ENCODE data around the gene TMEM144. TPM values are rescaled to one million over a fixed set of nuclear protein-coding genes. Genes with fewer than 3 reads are reported as not detected.

Gene TMEM144
- total RNA-seq, 5 donors from 2014 or later (not counting 1 experiment from before 2014, with no cell fraction given), result 0.09 to 0.32 TPM; not detected in 3

DNA sequence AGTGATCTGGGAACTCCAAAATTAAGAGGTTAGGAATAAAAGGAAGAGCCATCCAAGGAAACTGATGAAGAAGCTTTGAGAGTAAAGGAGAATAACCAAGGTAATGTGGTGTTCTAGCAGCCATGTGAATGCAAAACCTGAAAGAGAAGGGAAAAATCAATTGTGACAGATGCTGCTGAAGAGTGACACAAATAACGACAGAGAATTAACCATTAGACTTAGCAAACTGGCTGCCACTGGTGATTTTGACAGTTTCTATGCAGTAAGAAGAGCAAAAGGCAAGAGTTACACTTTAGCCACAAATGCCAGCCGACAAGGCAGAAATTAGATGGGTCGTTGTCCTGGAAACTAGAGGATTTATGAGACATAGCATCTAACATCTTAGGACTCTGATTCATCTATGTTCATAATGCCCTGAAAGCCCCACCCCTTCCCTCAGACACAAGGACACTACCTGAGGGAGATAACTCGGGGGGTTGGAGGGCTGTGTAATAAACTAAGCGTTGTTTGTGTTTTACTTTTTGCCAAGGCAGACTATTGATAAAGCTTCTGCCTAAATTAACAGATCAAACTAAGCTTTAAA lies 13.0 kb upstream of the TMEM144 start:
- DNase-seq (no peak), ATAC-seq (replicated peaks in 1 of 4) (no peak)
- Histone ChIP-seq H3K27me3 (replicated peaks in 1 of 2; ENCODE audit: control insufficient read depth in 2 of 2, extremely low read depth in 1 of 2, insufficient read depth in 2 of 2, low read length in 1 of 2) (no peaks in the 10 kb centered on the region), H3K4me3 (ENCODE audit: control insufficient read depth in 1 of 2, extremely low read depth in 1 of 2, low read length in 1 of 2) (no peak overlapping the region), H3K9me3 (no peaks in the 10 kb centered on the region), H3K27ac (ENCODE audit: low read length) (no peak overlapping the region), H3K36me3 (ENCODE audit: control insufficient read depth in 2 of 2, extremely low read depth in 1 of 2, insufficient read depth in 1 of 2, low read length in 1 of 2) (no peaks in the 10 kb centered on the region), H3K4me1 (ENCODE audit: control insufficient read depth in 1 of 2, extremely low read depth in 1 of 2, insufficient read depth in 2 of 2, low read length in 2 of 2) (no peaks in the 10 kb centered on the region)
- Mint-ChIP-seq H3K27me3 (peaks cover 2 to 5% of the 10 kb centered on the region in 2 donors), H3K4me1 (peaks cover 0 to 5% (median 2%) of the 10 kb centered on the region in 3 donors), H3K27ac (no peak overlapping the region), H3K36me3 (no peaks in the 10 kb centered on the region), H3K9me3 (no peaks in the 10 kb centered on the region), H3K4me3 (no peak overlapping the region)
- POLR2A ChIA-PET, result interaction anchor here in 1 of 2 donors (0.5 kb wide), 1 partner anchor 528 kb away, joined by 5 read pairs; no protein-coding TSS in a partner anchor
- 100% methylated on average over 1 of the region's 5 CpGs for WGBS (ENCODE audit: insufficient coverage)
- CTCF ChIA-PET, result interaction anchor here in 1 of 2 donors (1.0 kb wide), 1 partner anchor 15 kb away, joined by 3 read pairs; no protein-coding TSS in a partner anchor

DNA sequence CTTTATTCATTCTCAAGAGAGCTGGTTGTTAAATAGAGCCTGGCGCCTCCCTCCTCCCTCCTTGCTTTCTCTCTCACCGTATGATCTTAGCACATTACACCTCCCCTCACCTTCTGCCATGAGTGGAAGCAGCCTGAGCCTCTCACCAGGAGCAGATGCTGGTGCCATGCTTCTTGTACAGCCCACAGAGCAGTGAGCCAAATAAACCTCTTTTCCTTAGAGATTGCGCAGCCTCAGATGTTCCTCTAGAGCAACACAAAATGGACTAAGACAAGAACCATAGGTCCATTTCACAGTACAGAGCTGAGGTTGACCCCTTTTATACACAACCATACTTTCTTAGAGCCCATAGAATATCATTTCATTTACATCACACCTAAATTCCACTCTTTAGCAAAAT lies 10.1 kb upstream of the TMEM144 start:
- no peaks in the 10 kb centered on the region for H3K9me3 Mint-ChIP-seq
- no peak overlapping the region for H3K4me3 Mint-ChIP-seq
- no peaks in the 10 kb centered on the region for H3K27me3 ChIP-seq (replicated peaks in 1 of 2; ENCODE audit: control insufficient read depth in 2 of 2, extremely low read depth in 1 of 2, insufficient read depth in 2 of 2, low read length in 1 of 2)
- DNase-seq (no peak), ATAC-seq (replicated peaks in 1 of 4) (no peak)
- H3K27ac Mint-ChIP-seq, result no peak overlapping the region
- H3K27me3 Mint-ChIP-seq, result peaks cover 0 to 5% of the 10 kb centered on the region in 2 donors
- POLR2A ChIA-PET, result no interaction called here
- CTCF ChIA-PET, result no interaction called here
- H3K4me1 Mint-ChIP-seq, result no peaks in the 10 kb centered on the region
- no peak overlapping the region for H3K4me3 ChIP-seq (ENCODE audit: control insufficient read depth in 1 of 2, extremely low read depth in 1 of 2, low read length in 1 of 2)
- no peaks in the 10 kb centered on the region for H3K36me3 Mint-ChIP-seq
- WGBS (ENCODE audit: insufficient coverage), result 97% methylated on average over 3 of the region's 3 CpGs
- H3K36me3 ChIP-seq (ENCODE audit: control insufficient read depth in 2 of 2, extremely low read depth in 1 of 2, insufficient read depth in 1 of 2, low read length in 1 of 2), result no peaks in the 10 kb centered on the region
- no peaks in the 10 kb centered on the region for H3K4me1 ChIP-seq (ENCODE audit: control insufficient read depth in 1 of 2, extremely low read depth in 1 of 2, insufficient read depth in 2 of 2, low read length in 2 of 2)
- no peak overlapping the region for H3K27ac ChIP-seq (ENCODE audit: low read length)
- no peaks in the 10 kb centered on the region for H3K9me3 ChIP-seq

DNA sequence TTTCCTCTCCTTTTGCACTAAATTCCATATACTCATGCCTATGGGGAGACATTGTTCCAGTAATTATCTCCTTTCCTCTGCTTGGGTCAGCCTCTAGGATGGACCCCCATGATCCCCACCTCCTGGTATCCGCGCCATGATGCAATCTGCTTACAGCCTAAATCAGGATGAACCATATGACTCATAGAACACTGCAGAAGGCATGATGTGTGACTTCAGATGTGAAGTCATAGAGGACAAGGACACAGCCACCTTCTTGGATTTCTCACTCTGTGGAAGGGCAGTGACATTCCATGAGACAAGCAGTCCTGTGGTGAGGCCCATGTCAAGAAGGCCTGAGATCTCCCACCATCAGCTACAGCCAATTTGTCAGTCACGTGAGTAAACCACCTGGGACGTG lies 9.0 kb upstream of the TMEM144 start:
- Histone ChIP-seq H3K9me3 (no peaks in the 10 kb centered on the region), H3K36me3 (ENCODE audit: control insufficient read depth in 2 of 2, extremely low read depth in 1 of 2, insufficient read depth in 1 of 2, low read length in 1 of 2) (no peaks in the 10 kb centered on the region), H3K4me1 (ENCODE audit: control insufficient read depth in 1 of 2, extremely low read depth in 1 of 2, insufficient read depth in 2 of 2, low read length in 2 of 2) (no peaks in the 10 kb centered on the region), H3K4me3 (ENCODE audit: control insufficient read depth in 1 of 2, extremely low read depth in 1 of 2, low read length in 1 of 2) (no peak overlapping the region), H3K27me3 (replicated peaks in 1 of 2; ENCODE audit: control insufficient read depth in 2 of 2, extremely low read depth in 1 of 2, insufficient read depth in 2 of 2, low read length in 1 of 2) (no peaks in the 10 kb centered on the region), H3K27ac (ENCODE audit: low read length) (no peak overlapping the region)
- ChIA-PET POLR2A (no interaction called here), CTCF (no interaction called here)
- peaks cover 0 to 5% of the 10 kb centered on the region in 2 donors for H3K27me3 Mint-ChIP-seq
- 100% methylated on average over 1 of the region's 4 CpGs for WGBS (ENCODE audit: insufficient coverage)
- no peak overlapping the region for H3K4me3 Mint-ChIP-seq
- no peaks in the 10 kb centered on the region for H3K9me3 Mint-ChIP-seq
- H3K4me1 Mint-ChIP-seq, result no peaks in the 10 kb centered on the region
- H3K27ac Mint-ChIP-seq, result no peak overlapping the region
- H3K36me3 Mint-ChIP-seq, result no peaks in the 10 kb centered on the region
- DNase-seq (no peak), ATAC-seq (replicated peaks in 1 of 4) (no peak)

GRCh38 chr4:158201876-158202275 lies 8.4 kb upstream of the TMEM144 start:
- Mint-ChIP-seq H3K36me3 (no peaks in the 10 kb centered on the region), H3K27ac (no peak overlapping the region), H3K4me3 (no peak overlapping the region), H3K9me3 (no peaks in the 10 kb centered on the region), H3K4me1 (no peaks in the 10 kb centered on the region), H3K27me3 (peaks cover 0 to 4% of the 10 kb centered on the region in 2 donors)
- H3K9me3 ChIP-seq, result no peaks in the 10 kb centered on the region
- H3K27me3 ChIP-seq (replicated peaks in 1 of 2; ENCODE audit: control insufficient read depth in 2 of 2, extremely low read depth in 1 of 2, insufficient read depth in 2 of 2, low read length in 1 of 2), result no peaks in the 10 kb centered on the region
- no peaks in the 10 kb centered on the region for H3K36me3 ChIP-seq (ENCODE audit: control insufficient read depth in 2 of 2, extremely low read depth in 1 of 2, insufficient read depth in 1 of 2, low read length in 1 of 2)
- CTCF ChIA-PET, result no interaction called here
- H3K4me1 ChIP-seq (ENCODE audit: control insufficient read depth in 1 of 2, extremely low read depth in 1 of 2, insufficient read depth in 2 of 2, low read length in 2 of 2), result no peaks in the 10 kb centered on the region
- no peak overlapping the region for H3K27ac ChIP-seq (ENCODE audit: low read length)
- no peak overlapping the region for H3K4me3 ChIP-seq (ENCODE audit: control insufficient read depth in 1 of 2, extremely low read depth in 1 of 2, low read length in 1 of 2)
- no peak for DNase-seq
- POLR2A ChIA-PET, result no interaction called here
- no peak for ATAC-seq (replicated peaks in 1 of 4)

- Histone ChIP-seq H3K27ac (ENCODE audit: low read length) (no peak overlapping the region), H3K4me1 (ENCODE audit: control insufficient read depth in 1 of 2, extremely low read depth in 1 of 2, insufficient read depth in 2 of 2, low read length in 2 of 2) (no peaks in the 10 kb centered on the region), H3K9me3 (no peaks in the 10 kb centered on the region), H3K36me3 (ENCODE audit: control insufficient read depth in 2 of 2, extremely low read depth in 1 of 2, insufficient read depth in 1 of 2, low read length in 1 of 2) (no peaks in the 10 kb centered on the region), H3K4me3 (ENCODE audit: control insufficient read depth in 1 of 2, extremely low read depth in 1 of 2, low read length in 1 of 2) (no peak overlapping the region), H3K27me3 (replicated peaks in 1 of 2; ENCODE audit: control insufficient read depth in 2 of 2, extremely low read depth in 1 of 2, insufficient read depth in 2 of 2, low read length in 1 of 2) (no peaks in the 10 kb centered on the region)
- Mint-ChIP-seq H3K4me3 (no peak overlapping the region), H3K27ac (no peak overlapping the region), H3K36me3 (no peaks in the 10 kb centered on the region), H3K4me1 (no peaks in the 10 kb centered on the region), H3K9me3 (no peaks in the 10 kb centered on the region), H3K27me3 (peaks cover 0 to 2% of the 10 kb centered on the region in 2 donors)
- no CpG with 5 or more reads among the region's 1 CpG for WGBS (ENCODE audit: insufficient coverage)
- POLR2A ChIA-PET, result no interaction called here
- DNase-seq (no peak), ATAC-seq (replicated peaks in 1 of 4) (no peak)
- CTCF ChIA-PET, result no interaction called here
Observed at GRCh38 chr4:158202481-158202880, 7.8 kb upstream of the TMEM144 start.

GRCh38 chr4:158203436-158203835 lies 6.8 kb upstream of the TMEM144 start:
- no peak overlapping the region for H3K4me3 ChIP-seq (ENCODE audit: control insufficient read depth in 1 of 2, extremely low read depth in 1 of 2, low read length in 1 of 2)
- H3K4me1 ChIP-seq (ENCODE audit: control insufficient read depth in 1 of 2, extremely low read depth in 1 of 2, insufficient read depth in 2 of 2, low read length in 2 of 2), result no peaks in the 10 kb centered on the region
- no peaks in the 10 kb centered on the region for H3K9me3 ChIP-seq
- no CpG with 5 or more reads among the region's 2 CpGs for WGBS (ENCODE audit: insufficient coverage)
- H3K36me3 Mint-ChIP-seq, result no peaks in the 10 kb centered on the region
- ATAC-seq (replicated peaks in 1 of 4) (no peak), DNase-seq (no peak)
- no peaks in the 10 kb centered on the region for H3K9me3 Mint-ChIP-seq
- peaks cover 0 to 2% of the 10 kb centered on the region in 2 donors for H3K27me3 Mint-ChIP-seq
- no peak overlapping the region for H3K27ac ChIP-seq (ENCODE audit: low read length)
- no peaks in the 10 kb centered on the region for H3K36me3 ChIP-seq (ENCODE audit: control insufficient read depth in 2 of 2, extremely low read depth in 1 of 2, insufficient read depth in 1 of 2, low read length in 1 of 2)
- POLR2A ChIA-PET, result no interaction called here
- no peaks in the 10 kb centered on the region for H3K4me1 Mint-ChIP-seq
- H3K27ac Mint-ChIP-seq, result no peak overlapping the region
- H3K27me3 ChIP-seq (replicated peaks in 1 of 2; ENCODE audit: control insufficient read depth in 2 of 2, extremely low read depth in 1 of 2, insufficient read depth in 2 of 2, low read length in 1 of 2), result no peaks in the 10 kb centered on the region
- no peak overlapping the region for H3K4me3 Mint-ChIP-seq
- CTCF ChIA-PET, result no interaction called here

DNA sequence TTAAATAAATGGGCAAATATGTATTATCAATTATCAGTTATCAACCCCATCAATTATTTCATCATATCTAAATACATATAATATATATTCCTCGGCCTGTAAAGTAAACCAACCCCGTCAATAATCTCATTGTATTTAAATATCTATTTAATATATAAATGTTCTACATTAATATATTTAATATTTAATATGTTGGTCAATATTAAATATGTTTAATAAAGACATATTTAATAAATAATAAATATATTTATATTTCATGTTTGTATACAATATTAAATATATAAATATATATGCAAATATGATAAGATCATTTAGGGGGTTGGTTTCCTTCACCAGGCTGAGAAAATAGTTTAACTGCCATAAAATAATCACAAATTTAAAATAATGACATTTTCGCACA lies 6.4 kb upstream of the TMEM144 start:
- H3K36me3 Mint-ChIP-seq, result no peaks in the 10 kb centered on the region
- H3K4me1 Mint-ChIP-seq, result no peaks in the 10 kb centered on the region
- ATAC-seq (replicated peaks in 1 of 4) (no peak), DNase-seq (no peak)
- Histone ChIP-seq H3K27ac (ENCODE audit: low read length) (no peak overlapping the region), H3K36me3 (ENCODE audit: control insufficient read depth in 2 of 2, extremely low read depth in 1 of 2, insufficient read depth in 1 of 2, low read length in 1 of 2) (no peaks in the 10 kb centered on the region), H3K4me1 (ENCODE audit: control insufficient read depth in 1 of 2, extremely low read depth in 1 of 2, insufficient read depth in 2 of 2, low read length in 2 of 2) (no peaks in the 10 kb centered on the region), H3K4me3 (ENCODE audit: control insufficient read depth in 1 of 2, extremely low read depth in 1 of 2, low read length in 1 of 2) (no peak overlapping the region), H3K9me3 (no peaks in the 10 kb centered on the region), H3K27me3 (replicated peaks in 1 of 2; ENCODE audit: control insufficient read depth in 2 of 2, extremely low read depth in 1 of 2, insufficient read depth in 2 of 2, low read length in 1 of 2) (no peaks in the 10 kb centered on the region)
- H3K9me3 Mint-ChIP-seq, result no peaks in the 10 kb centered on the region
- ChIA-PET CTCF (no interaction called here), POLR2A (no interaction called here)
- no CpG with 5 or more reads among the region's 3 CpGs for WGBS (ENCODE audit: insufficient coverage)
- no peak overlapping the region for H3K27ac Mint-ChIP-seq
- H3K27me3 Mint-ChIP-seq, result peaks cover 0 to 2% of the 10 kb centered on the region in 2 donors
- H3K4me3 Mint-ChIP-seq, result no peak overlapping the region

All from T-cell (primary cell).